ENCODE data around the gene MCF2L2. TPM values are rescaled to one million over a fixed set of nuclear protein-coding genes. Genes with fewer than 3 reads are reported as not detected.

Gene MCF2L2
- total RNA-seq, 3 donors from 2014 or later = 0.84 to 2.7 (median 1.1) TPM

- Histone ChIP-seq H3K4me1 (ENCODE audit: low read depth) (peaks cover 15% of the 10 kb centered on the region), H3K4me3 (no peak overlapping the region), H3K9me3 (no peaks in the 10 kb centered on the region), H3K36me3 (ENCODE audit: low read depth) (no peaks in the 10 kb centered on the region)
- TF ChIP-seq, protein P1, sequence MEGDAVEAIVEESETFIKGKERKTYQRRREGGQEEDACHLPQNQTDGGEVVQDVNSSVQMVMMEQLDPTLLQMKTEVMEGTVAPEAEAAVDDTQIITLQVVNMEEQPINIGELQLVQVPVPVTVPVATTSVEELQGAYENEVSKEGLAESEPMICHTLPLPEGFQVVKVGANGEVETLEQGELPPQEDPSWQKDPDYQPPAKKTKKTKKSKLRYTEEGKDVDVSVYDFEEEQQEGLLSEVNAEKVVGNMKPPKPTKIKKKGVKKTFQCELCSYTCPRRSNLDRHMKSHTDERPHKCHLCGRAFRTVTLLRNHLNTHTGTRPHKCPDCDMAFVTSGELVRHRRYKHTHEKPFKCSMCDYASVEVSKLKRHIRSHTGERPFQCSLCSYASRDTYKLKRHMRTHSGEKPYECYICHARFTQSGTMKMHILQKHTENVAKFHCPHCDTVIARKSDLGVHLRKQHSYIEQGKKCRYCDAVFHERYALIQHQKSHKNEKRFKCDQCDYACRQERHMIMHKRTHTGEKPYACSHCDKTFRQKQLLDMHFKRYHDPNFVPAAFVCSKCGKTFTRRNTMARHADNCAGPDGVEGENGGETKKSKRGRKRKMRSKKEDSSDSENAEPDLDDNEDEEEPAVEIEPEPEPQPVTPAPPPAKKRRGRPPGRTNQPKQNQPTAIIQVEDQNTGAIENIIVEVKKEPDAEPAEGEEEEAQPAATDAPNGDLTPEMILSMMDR (IDR thresholded peaks at IDR 0.05) = no peak
- ATAC-seq (peak; percentile 93), DNase-seq (peak; percentile 90 to 97 (median 92))
- intact Hi-C loops (cut with DNase I, micrococcal nuclease) = no loop called here
Observed at GRCh38 chr3:183306798-183307671, 121.4 kb downstream of the MCF2L2 start.

DNA sequence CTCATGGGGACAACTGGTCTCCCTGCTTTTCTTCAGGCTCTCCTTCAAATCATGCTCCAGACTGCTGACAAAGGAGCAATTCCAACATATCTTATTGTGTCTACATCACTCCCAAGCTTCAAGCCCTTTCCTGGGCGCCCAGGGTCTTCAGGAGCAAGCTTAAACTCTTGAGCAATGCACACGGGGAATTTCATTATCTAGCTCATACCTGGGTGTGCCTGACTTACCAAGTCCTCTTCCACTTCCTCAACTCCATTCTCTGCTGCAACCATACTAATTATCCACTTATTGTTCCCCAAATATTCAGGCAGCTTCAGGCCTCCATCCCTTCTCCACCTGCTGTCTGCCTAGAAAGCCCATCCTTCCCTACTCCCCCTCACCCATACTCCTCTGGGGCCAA lies 124.7 kb downstream of the MCF2L2 start:
- DNase-seq (no peak), ATAC-seq (no peak)
- intact Hi-C loops (cut with DNase I, micrococcal nuclease) = no loop called here
- H3K9me3 ChIP-seq = no peaks in the 10 kb centered on the region
- no peaks in the 10 kb centered on the region for H3K36me3 ChIP-seq (ENCODE audit: low read depth)
- H3K4me3 ChIP-seq = no peak overlapping the region
- peaks cover 15% of the 10 kb centered on the region for H3K4me1 ChIP-seq (ENCODE audit: low read depth)
- TF ChIP-seq, protein P1 (IDR thresholded peaks at IDR 0.05) = no peak

DNA sequence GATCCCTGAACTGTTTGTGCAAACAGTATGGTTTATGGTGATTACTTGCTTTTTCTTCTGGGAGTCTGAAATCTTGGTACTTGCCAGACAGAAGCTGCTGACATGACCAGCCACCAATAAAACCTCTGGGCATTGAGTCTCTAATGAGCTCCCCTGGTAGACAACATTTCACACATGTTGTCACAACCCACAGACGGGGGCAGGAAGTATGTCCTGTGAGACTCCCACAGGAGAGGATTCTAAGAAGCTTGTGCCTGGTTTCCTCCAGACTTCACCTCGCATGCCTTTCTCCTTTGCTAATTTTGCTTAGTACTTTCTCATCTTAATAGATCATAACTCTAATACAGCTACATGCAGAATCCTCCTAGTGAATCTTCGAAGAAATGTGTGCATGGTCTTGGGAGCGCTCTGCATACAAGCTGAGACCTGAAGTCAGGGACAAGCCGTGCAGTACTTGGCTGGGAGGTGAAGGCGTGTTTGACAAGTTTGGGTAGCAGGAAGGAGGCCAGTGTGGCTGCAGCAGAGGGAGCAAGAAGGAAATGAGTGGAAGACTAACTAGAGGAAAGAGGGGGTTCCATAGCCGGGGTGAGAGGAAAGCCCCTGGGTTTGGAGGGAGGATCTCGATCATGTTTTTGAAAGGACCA lies 126.4 kb downstream of the MCF2L2 start:
- TF ChIP-seq, protein P1 (IDR thresholded peaks at IDR 0.05) = no peak
- DNase-seq (no peak), ATAC-seq (no peak)
- Histone ChIP-seq H3K4me1 (ENCODE audit: low read depth) (peaks cover 5% of the 10 kb centered on the region), H3K9me3 (no peaks in the 10 kb centered on the region), H3K36me3 (ENCODE audit: low read depth) (no peaks in the 10 kb centered on the region), H3K4me3 (no peak overlapping the region)
- intact Hi-C loops (cut with DNase I, micrococcal nuclease) = no loop called here

GRCh38 chr3:183300996-183301562 lies 127.3 kb downstream of the MCF2L2 start:
- Histone ChIP-seq H3K36me3 (ENCODE audit: low read depth) (no peaks in the 10 kb centered on the region), H3K9me3 (no peaks in the 10 kb centered on the region), H3K4me1 (ENCODE audit: low read depth) (no peaks in the 10 kb centered on the region), H3K4me3 (no peak overlapping the region)
- ATAC-seq (no peak), DNase-seq (no peak)
- intact Hi-C loops (cut with DNase I, micrococcal nuclease) = no loop called here
- TF ChIP-seq, protein P1 (IDR thresholded peaks at IDR 0.05) = no peak

GRCh38 chr3:183299976-183300375 lies 128.4 kb downstream of the MCF2L2 start:
- ATAC-seq (no peak), DNase-seq (no peak)
- Histone ChIP-seq H3K4me1 (ENCODE audit: low read depth) (no peaks in the 10 kb centered on the region), H3K4me3 (no peak overlapping the region), H3K36me3 (ENCODE audit: low read depth) (no peaks in the 10 kb centered on the region), H3K9me3 (no peaks in the 10 kb centered on the region)
- TF ChIP-seq, protein P1 (IDR thresholded peaks at IDR 0.05) = no peak
- intact Hi-C loops (cut with DNase I, micrococcal nuclease) = no loop called here
